ENCODE data around the gene VPS72. TPM values are rescaled to one million over a fixed set of nuclear protein-coding genes. Genes with fewer than 3 reads are reported as not detected.

VPS72 gene
- polyA plus RNA-seq, 1 of the 3 experiments (the other 2 are of a cell fraction): 80.2 TPM

GRCh38 chr1:151157067-151157531, 32.9 kb downstream of the VPS72 start:
- Histone ChIP-seq H3K9me2 (no peaks in the 10 kb centered on the region), H3K27ac (ENCODE audit: low read depth in 2 of 2, low read length in 1 of 2) (no peak overlapping the region), H3K27me3 (ENCODE audit: insufficient read depth) (no peaks in the 10 kb centered on the region), H4K20me1 (ENCODE audit: insufficient read depth) (no peaks in the 10 kb centered on the region), H2AFZ (ENCODE audit: low read depth) (no peak overlapping the region), H3K4me2 (no peak overlapping the region), H3K4me1 (ENCODE audit: control insufficient read depth in 1 of 2, insufficient read depth in 2 of 2, low read depth in 1 of 2, low read length in 1 of 2) (no peaks in the 10 kb centered on the region), H3K4me3 (ENCODE audit: low read depth in 2 of 2, low read length in 1 of 2) (no peak overlapping the region), H3F3A (replicated peaks; ENCODE audit: insufficient read depth) (peaks cover 5% of the 10 kb centered on the region), H3K9ac (no peak overlapping the region), H3K36me3 (replicated peaks in 1 of 2; ENCODE audit: control insufficient read depth in 1 of 2, insufficient read depth in 2 of 2, low read length in 1 of 2) (peaks cover 9 to 39% of the 10 kb centered on the region in 2 experiments), H3K9me3 (no peaks in the 10 kb centered on the region), H3K79me2 (ENCODE audit: insufficient read depth) (no peaks in the 10 kb centered on the region)
- TF ChIP-seq RCOR1 (IDR thresholded peaks at IDR 0.05; ENCODE audit: low read length) (no peak), SMC3 (IDR thresholded peaks at IDR 0.05; ENCODE audit: low read depth, low read length) (no peak), EP300 (IDR thresholded peaks at IDR 0.05; ENCODE audit: borderline replicate concordance in 1 of 2, low read depth in 1 of 2, low read length in 1 of 2) (no peak), USF2 (IDR thresholded peaks at IDR 0.05; ENCODE audit: borderline replicate concordance, low read depth, low read length) (no peak), TEAD4 (IDR thresholded peaks at IDR 0.05; ENCODE audit: borderline replicate concordance, insufficient read depth) (no peak), EZH2phosphoT487 (IDR thresholded peaks at IDR 0.05; ENCODE audit: borderline replicate concordance, low read depth) (no peak), NFIC (IDR thresholded peaks at IDR 0.05; ENCODE audit: borderline replicate concordance) (no peak), CTCF (IDR thresholded peaks at IDR 0.05) (no peak), USF1 (IDR thresholded peaks at IDR 0.05; ENCODE audit: borderline replicate concordance, low read depth) (no peak), SIN3A (IDR thresholded peaks at IDR 0.05; ENCODE audit: borderline replicate concordance, low read depth, low read length) (no peak), TAF1 (IDR thresholded peaks at IDR 0.05; ENCODE audit: borderline replicate concordance, low read depth, low read length) (no peak), PBX3 (IDR thresholded peaks at IDR 0.05) (no peak), IRF3 (IDR thresholded peaks at IDR 0.05; ENCODE audit: low read depth, low read length) (no peak), MXI1 (IDR thresholded peaks at IDR 0.05; ENCODE audit: low read depth, low read length) (no peak), RFX5 (IDR thresholded peaks at IDR 0.05; ENCODE audit: low read length) (no peak), FOXJ3 (CRISPR knock-in tag; IDR thresholded peaks at IDR 0.05) (no peak), MEF2A (IDR thresholded peaks at IDR 0.05; ENCODE audit: borderline replicate concordance, low read depth) (no peak), GABPA (IDR thresholded peaks at IDR 0.05; ENCODE audit: low read depth) (no peak), POLR2AphosphoS5 (IDR thresholded peaks at IDR 0.05; ENCODE audit: low read depth, low read length) (no peak)
- 93% methylated on average over 6 of the region's 6 CpGs for WGBS (ENCODE audit: low lambda C conversion rate)
- ChIA-PET POLR2A (no interaction called here), CTCF (interaction anchor here (0.6 to 6.6 kb wide), 14 partner anchors 8 to 503 kb away, joined by 3 to 113 read pairs (median 4); partner anchors contain the start of genes CDC42SE1, GABPB2, LYSMD1 and SEMA6C)
- DNase-seq: no peak

Data from SK-N-SH (cell line).